CD1c-positive myeloid dendritic cell (primary cell): ENCODE data around the gene FBLIM1.

Experiments
- DNase-seq: peaks from one replicate; pipeline ENCODE4 v3.0.0-alpha.2; 2016; ENCODE audit errors: extremely low spot score

The FBLIM1 gene

GRCh38 chr1:15758343-15758931 is at the start of gene FBLIM1:
Gene FBLIM1, plus strand, starts transcription at chr1:15758795. Its CDS starts 6,189 bp downstream, at chr1:15764984.
- DNase-seq = no peak

GRCh38 chr1:15709226-15709625 is 49.4 kb upstream of the FBLIM1 start:
- no peak for DNase-seq

GRCh38 chr1:15712168-15712567 is 46.4 kb upstream of the FBLIM1 start:
- no peak for DNase-seq

- no peak for DNase-seq
Measured at GRCh38 chr1:15714406-15715136, 44.0 kb upstream of the FBLIM1 start.

GRCh38 chr1:15717418-15718125 is 41.0 kb upstream of the FBLIM1 start:
- DNase-seq = no peak

GRCh38 chr1:15718199-15718601 is 40.4 kb upstream of the FBLIM1 start:
- DNase-seq = no peak

GRCh38 chr1:15719381-15720120 is 39.0 kb upstream of the FBLIM1 start:
- no peak for DNase-seq

- DNase-seq = no peak
Measured at GRCh38 chr1:15720861-15721260, 37.7 kb upstream of the FBLIM1 start.

- DNase-seq = no peak
Measured at GRCh38 chr1:15722411-15722810, 36.2 kb upstream of the FBLIM1 start.

- DNase-seq = no peak
Measured at GRCh38 chr1:15722836-15723532, 35.6 kb upstream of the FBLIM1 start.

GRCh38 chr1:15723631-15724246 is 34.9 kb upstream of the FBLIM1 start:
- no peak for DNase-seq

- no peak for DNase-seq
Measured at GRCh38 chr1:15724949-15725880, 33.4 kb upstream of the FBLIM1 start.

GRCh38 chr1:15726508-15726907 is 32.1 kb upstream of the FBLIM1 start:
- DNase-seq = no peak

GRCh38 chr1:15727021-15727420 is 31.6 kb upstream of the FBLIM1 start:
- DNase-seq = no peak

- no peak for DNase-seq
Measured at GRCh38 chr1:15727424-15727823, 31.2 kb upstream of the FBLIM1 start.

GRCh38 chr1:15727866-15728534 is 30.6 kb upstream of the FBLIM1 start:
- DNase-seq = no peak

- DNase-seq = no peak
Measured at GRCh38 chr1:15728937-15729657, 29.5 kb upstream of the FBLIM1 start.

GRCh38 chr1:15730423-15730822 is 28.2 kb upstream of the FBLIM1 start:
- no peak for DNase-seq

GRCh38 chr1:15730936-15731335 is 27.7 kb upstream of the FBLIM1 start:
- DNase-seq = no peak
